T47D (cell line): ENCODE data around the gene IKZF1.
A peak's percentile ranks its signal among the peaks of the same experiment; 100 is the strongest.
"Not testable (repeated sequence)": the region's sequence is repeated elsewhere in the genome, so short reads cannot be mapped to it uniquely, and the experiment has no call there.

ENCODE experiments used
- DNase-seq, 2 experiments: peaks; one replicate each; pipeline versions ENCODE4 v3.0.0 to v3.0.0-alpha.2; 2011 to 2012; ENCODE audit warnings: low read depth in 1 of 2, low spot score in 1 of 2
- JUND ChIP-seq: IDR thresholded peaks from 2 replicates; pipeline ENCODE4 v1.6.1; 2012; ENCODE audit warnings: low read depth
- in situ Hi-C: cut with HindIII; loops from 2 replicates; pipeline ENCODE4 v1.10.0; 2016; ENCODE audit warnings: low sequenced_read_pairs, low pct_unique_long_range_greater_than_20kb

IKZF1 gene

GRCh38 chr7:50335230-50335794, 30.8 kb downstream of the IKZF1 start:
- TF ChIP-seq JUND: no peak
- in situ Hi-C loops: no loop called here
- no peak for DNase-seq

GRCh38 chr7:50335795-50336754, 31.6 kb downstream of the IKZF1 start:
- TF ChIP-seq JUND: no peak
- DNase-seq: no peak
- in situ Hi-C loops: no loop called here

GRCh38 chr7:50336894-50337703, 32.6 kb downstream of the IKZF1 start:
- in situ Hi-C loops: no loop called here
- DNase-seq: no peak
- no peak for TF ChIP-seq JUND

- in situ Hi-C loops, DNase-seq: not testable (repeated sequence)
These were observed 35.0 kb downstream of the IKZF1 start for GRCh38 chr7:50339472-50339871.

GRCh38 chr7:50339990-50340500, 35.5 kb downstream of the IKZF1 start:
- in situ Hi-C loops: no loop called here
- DNase-seq: no peak
- no peak for TF ChIP-seq JUND

GRCh38 chr7:50341724-50342123, 37.2 kb downstream of the IKZF1 start:
- in situ Hi-C loops: no loop called here
- DNase-seq: no peak
- TF ChIP-seq JUND: no peak

GRCh38 chr7:50342616-50343114, 38.1 kb downstream of the IKZF1 start:
- TF ChIP-seq JUND: no peak
- in situ Hi-C loops: no loop called here
- no peak for DNase-seq

GRCh38 chr7:50346545-50347497, 42.3 kb downstream of the IKZF1 start:
- TF ChIP-seq JUND: no peak
- peak in 1 of 2 experiments; percentile 37 for DNase-seq
- in situ Hi-C loops: no loop called here

GRCh38 chr7:50347693-50348092, 43.2 kb downstream of the IKZF1 start:
- no peak for TF ChIP-seq JUND
- in situ Hi-C loops: no loop called here
- no peak for DNase-seq

GRCh38 chr7:50348469-50349162, 44.1 kb downstream of the IKZF1 start:
- no peak for TF ChIP-seq JUND
- DNase-seq: no peak
- in situ Hi-C loops: no loop called here

- TF ChIP-seq JUND: no peak
- in situ Hi-C loops: no loop called here
- DNase-seq: no peak
These were observed 44.9 kb downstream of the IKZF1 start for GRCh38 chr7:50349399-50349798.
